Measurements from ENCODE around the gene CHRM5.

Gene CHRM5

DNA sequence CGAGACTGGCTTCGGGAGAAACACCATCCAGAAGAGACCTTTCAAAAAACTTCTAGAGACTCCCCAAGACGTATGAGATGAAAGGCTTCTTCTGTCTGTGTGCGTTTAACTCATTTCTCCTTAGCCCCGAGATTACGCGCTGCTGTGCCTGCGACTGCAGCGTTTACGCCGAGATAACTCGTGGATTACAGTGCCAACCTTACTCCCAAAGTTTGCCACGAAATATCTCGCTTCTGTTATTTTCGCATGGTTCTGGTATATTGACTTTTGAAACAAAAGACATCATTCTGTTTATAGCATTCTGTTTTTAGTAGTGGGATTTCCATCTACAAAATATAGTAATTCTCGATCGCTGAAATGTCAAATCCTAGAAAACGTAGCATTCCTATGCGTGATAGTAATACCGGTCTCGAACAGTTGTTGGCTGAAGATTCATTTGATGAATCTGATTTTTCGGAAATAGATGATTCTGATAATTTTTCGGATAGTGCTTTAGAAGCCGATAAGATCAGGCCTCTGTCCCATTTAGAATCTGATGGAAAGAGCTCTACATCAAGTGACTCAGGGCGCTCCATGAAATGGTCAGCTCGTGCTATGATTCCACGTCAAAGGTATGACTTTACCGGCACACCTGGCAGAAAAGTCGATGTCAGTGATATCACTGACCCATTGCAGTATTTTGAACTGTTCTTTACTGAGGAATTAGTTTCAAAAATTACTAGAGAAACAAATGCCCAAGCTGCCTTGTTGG lies 134.1 kb downstream of the CHRM5 start:
- DNase-seq: no peak

DNA sequence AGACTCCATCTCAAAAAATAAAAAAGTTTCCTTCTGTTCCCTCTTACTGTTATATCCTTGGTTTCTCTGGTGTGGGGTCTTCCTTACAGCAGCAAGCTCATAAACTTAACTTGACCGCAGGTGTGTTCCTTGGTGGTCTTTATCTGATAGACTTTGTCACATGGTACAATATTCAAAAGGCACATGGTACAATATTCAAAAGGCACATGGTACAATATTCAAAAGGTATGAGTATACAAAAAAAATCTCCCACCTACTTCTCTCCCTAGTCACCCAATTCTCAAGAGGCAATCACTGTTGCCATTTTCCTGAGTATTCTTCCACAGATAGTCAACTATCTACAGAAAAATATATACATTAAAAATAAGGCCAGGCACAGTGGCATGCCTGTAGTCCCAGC lies 138.1 kb downstream of the CHRM5 start:
- DNase-seq: no peak

DNA sequence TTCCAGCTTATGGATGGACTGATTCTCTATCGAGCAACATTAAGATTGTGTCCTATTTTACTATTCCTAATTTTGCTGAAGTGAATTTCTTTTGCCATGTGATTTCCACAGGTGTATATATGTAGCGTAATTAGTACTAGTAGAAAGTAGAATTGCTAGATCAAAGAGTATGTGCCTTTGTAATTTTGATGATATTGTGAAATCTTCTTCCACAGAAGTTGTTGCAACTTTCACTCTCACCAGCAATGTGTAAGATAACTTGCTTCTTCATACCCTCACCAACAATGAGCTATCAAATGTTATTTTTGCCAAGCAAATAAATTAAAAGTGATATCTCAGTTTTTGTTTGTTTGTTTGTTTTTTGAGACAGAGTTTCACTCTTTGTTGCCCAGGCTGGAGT lies 139.0 kb downstream of the CHRM5 start:
- no peak for DNase-seq

GRCh38 chr15:34109797-34110663 lies 141.7 kb downstream of the CHRM5 start:
- no peak for DNase-seq

DNA sequence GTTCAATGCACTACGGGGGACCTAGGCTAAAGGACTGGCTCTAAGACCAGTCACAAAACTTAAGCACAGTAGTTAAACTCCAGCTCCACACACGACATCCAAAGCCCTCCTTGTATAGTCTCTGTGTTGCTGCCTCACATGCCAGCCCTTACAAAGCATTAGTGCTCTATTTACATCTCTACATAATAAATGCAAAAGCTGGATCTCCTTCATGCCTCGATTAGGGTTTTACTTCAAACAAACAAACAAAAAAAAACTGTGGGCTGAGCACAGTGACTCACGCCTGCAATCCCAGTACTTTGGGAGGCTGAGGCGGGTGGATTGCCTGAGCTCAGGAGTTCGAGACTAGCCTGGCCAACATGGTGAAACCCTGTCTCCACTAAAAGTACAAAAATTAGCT lies 143.2 kb downstream of the CHRM5 start:
- DNase-seq: no peak

DNA sequence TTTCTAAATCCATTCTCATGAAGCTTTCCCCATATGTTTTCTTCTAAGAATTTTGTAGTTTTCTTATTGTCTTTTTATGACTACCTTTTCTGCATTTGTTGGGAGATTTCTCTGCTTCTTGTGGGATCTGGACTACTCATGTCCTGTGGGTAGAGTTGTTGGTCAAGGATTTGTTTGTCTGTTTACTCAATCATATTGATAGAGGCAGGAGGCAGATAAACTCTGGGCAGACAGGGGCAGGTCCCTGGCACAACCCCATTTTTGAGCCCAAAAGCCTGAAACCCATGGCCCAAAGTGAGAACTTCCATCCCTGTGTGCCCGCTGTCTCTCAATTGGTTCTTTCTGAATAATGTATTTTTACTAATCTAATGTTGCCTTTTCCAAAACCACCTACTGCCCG lies 145.9 kb downstream of the CHRM5 start:
- DNase-seq: no peak

GRCh38 chr15:34114739-34115138 lies 146.4 kb downstream of the CHRM5 start:
- no peak for DNase-seq

DNA sequence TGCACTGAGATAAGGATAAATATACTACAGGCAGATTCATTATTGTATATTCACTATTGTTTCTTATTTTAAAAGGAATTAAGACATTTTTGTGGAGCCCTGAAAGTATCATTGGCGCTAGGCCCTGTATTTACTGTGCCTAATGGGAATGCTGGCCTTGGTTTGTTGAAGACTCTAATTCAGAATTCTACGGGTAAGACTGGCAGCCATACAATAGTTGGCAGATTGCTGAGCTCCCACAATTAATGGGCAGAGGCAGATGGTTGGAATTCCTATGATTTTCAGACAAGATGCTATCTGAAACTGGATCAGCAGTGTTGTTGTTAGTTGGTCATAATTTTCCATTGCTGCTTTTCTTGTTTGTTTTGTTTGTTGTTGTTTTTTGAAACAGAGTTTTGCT lies 148.3 kb downstream of the CHRM5 start:
- no peak for DNase-seq
